Measurements from ENCODE around the gene NBR1.
A peak's percentile ranks its signal among the peaks of the same experiment; 100 is the strongest.
"Not testable (repeated sequence)": the region's sequence is repeated elsewhere in the genome, so short reads cannot be mapped to it uniquely, and the experiment has no call there.

The NBR1 gene

DNA sequence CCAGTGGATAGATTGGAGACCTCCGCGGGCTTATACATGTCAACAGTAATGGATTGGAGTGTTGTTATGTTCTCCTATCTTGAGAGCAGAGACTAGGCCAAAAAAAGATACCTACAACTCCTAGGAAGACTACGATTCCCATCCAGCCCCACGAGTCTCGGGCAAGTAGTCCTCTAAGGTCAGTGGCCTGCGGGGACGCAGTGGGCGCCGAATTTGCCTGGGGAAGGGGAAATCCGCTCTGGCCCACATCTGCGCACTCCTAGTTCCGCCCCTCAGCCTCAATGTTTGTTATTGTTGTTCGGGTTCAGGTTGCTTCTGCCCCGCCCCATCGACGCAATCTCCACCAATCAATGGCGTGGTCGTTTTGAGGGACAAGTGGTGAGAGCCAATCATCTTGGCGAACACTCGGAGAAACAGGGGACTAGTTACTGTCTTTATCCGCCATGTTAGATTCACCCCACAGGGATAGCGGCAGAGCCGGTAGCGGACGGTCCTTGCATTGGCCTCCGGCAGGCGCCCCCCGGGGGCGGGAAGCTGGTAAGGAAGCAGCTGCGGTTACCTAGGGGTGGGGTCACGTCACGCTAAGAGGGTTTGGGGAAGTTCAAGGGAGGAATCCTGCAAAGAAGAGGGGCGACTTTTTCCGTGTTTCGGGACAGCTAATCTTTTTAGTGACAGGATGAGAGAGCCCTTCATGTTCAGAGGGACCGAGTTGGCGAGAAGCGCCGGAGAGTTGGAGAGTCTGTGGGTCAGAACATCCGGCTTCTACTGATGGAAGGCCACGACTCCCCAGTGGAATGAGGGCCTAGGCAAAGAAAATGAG, at the start of gene NBR1:
TSS of gene NBR1 (plus strand) at position 449 of the 820 bp plus-strand sequence. CDS start 4,586 bp downstream, outside the sequence.
- peak; percentile 83 to 87 for DNase-seq (ENCODE audit: low read depth in 1 of 2, low spot score in 1 of 2)

- peak; percentile 78 to 83 for DNase-seq (ENCODE audit: low read depth in 1 of 2, low spot score in 1 of 2)
Measured at GRCh38 chr17:43125133-43125966, 45.7 kb upstream of the NBR1 start, which contains the start of gene BRCA1. BRCA1 (minus strand) TSS chr17:43125364; CDS start chr17:43124096, 1,268 bp downstream.

DNA sequence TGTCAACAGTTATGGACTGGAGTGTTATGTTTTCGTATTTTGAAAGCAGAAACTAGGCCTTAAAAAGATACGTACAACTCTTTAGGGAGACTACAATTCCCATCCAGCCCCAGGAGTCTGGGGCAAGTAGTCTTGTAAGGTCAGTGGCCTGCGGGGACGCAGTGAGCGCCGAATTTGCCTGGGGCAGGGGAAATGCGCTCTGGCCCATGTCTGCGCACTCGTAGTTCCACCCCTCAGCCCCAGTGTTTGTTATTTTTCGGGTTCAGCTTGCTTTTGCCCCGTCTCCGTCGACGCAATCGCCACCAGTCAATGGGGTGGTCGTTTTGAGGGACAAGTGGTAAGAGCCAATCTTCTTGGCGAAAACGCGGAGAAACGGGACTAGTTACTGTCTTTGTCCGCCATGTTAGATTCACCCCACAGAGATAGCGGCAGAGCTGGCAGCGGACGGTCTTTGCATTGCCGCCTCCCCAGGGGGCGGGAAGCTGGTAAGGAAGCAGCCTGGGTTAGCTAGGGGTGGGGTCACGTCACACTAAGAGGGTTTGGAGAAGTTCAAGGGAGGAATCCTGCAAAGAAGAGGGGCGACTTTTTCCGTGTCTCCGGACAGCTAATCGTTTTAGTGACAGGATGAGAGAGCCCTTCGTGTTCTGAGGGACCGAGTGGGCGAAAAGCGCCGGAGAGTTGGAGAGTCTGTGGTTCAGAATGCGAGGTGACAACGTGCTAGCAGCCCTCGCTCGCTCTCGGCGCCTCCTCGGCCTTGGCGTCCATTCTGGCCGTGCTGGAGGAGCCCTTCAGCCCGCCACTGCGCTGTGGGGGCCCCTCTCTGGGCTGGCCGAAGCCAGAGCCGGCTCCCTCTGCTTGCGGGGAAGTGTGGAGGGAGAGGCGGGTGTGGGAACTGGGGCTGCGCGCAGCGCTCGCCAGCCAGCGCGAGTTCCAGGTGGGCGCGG, 44.8 kb upstream of the NBR1 start:
- DNase-seq (ENCODE audit: low read depth in 1 of 2, low spot score in 1 of 2) = no peak

DNA sequence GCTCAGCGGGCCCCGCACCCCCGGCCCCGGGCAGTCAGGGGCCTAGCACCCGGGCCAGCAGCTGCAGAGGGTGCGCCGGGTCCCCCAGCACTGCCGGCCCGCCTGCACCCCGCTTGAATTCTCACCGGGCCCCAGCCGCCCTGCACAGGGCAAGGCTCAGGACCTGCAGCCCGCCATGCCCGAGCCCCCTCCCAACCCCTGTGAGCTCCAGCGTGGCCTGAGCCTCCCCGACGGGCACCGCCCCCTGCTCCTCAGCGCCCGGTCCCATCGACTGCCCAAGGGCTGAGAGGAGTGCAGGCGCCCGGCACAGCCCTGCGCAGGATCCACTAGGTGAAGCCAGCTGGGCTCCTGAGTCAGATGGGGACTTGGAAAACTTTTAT, 44.1 kb upstream of the NBR1 start:
- DNase-seq (ENCODE audit: low read depth in 1 of 2, low spot score in 1 of 2) = no peak

DNA sequence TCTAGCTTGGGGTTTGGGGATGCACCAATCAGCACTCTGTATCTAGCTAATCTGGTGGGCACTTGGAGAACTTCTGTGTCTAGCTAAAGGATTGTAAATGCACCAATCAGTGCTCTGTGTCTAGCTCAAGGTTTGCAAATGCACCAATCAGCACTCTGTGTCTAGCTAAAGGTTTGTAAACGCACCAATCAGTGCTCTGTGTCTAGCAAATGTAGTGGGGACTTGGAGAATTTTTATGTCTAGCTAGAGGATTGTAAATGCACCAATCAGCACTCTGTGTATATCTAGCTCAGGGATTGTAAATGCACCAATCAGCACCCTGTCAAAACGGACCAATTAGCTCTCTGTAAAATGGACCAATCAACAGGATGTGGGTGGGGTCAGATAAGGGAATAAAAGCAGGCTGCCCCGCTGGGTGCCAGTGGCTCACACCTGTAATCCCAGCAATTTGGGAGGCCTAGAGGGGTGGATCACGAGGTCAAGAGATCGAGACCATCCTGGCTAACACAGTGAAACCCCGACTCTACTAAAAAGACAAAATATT, 43.6 kb upstream of the NBR1 start:
- DNase-seq (ENCODE audit: low read depth in 1 of 2, low spot score in 1 of 2) = not testable (repeated sequence)

GRCh38 chr17:43129671-43130010, 41.4 kb upstream of the NBR1 start:
- DNase-seq (ENCODE audit: low read depth in 1 of 2, low spot score in 1 of 2) = no peak

DNA sequence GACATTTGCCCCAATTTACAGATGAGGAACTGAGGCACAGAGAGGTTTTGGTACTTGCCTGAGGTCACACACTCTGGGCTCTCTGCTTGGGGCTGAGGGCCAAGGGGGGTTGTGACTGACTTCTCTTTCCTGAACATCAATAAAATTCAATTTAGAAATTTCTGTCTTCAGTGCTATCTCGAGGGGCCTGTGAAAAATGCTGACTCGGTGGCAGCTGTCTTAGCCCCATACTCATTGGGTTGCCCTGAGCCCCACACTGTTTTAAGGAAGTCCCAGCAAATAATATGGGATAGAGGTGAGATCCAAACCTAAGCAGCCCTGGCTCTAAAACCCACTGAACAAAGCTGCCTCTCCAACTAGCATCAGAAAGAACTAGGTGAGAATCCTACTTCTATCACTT, 38.9 kb upstream of the NBR1 start:
- no peak for DNase-seq (ENCODE audit: low read depth in 1 of 2, low spot score in 1 of 2)

DNA sequence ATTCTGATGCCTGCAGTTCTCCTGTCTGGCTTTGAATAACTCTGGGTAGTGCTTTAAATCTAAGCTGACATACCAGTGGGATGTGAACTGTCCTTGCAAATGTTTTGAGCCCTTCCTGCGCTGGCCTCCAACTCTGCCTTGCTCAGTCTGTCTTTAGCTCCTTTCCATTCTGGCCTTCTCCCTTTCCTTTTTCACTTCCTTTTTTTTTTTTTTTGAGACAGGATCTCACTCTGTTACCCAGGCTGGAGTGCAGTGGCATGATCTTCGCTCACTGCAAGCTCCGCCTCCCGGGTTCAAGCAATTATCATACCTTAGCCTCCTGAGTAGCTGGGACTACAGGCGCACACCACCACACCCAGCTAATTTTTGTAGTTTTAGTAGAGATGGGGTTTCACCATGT, 37.6 kb upstream of the NBR1 start:
- DNase-seq (ENCODE audit: low read depth in 1 of 2, low spot score in 1 of 2) = not testable (repeated sequence)

DNA sequence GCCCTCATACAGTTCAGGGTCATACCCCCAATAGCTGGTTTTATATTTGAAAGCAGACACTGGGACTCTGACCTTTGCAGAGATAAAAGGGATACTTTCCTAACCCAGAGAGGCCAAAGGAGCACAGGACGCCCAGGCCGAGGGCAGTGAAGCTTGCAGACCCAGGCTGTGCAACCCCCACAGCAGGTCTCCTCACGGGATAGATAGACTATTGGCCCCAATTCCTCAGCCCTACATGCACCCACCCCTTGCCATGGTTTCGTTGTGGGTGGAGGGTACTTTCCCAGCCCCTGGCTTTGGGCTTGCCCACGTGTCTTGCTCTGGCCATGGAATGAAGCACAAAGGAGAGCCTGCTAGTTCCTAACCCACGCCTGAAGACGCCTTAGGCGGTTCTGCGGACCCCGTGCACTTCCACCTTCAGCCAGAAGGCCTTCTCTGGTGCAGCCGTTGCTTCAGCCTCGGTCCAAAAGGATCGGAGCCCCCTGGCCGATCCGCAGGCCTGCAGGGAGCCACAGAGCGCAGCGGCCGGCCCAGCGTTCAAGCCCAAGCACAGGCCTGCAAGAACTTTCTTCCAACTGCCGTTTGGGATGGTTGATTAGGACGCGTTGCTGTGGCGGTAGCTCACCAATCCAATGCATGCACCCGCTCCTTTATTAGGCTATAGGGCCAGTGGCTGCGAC, 36.1 kb upstream of the NBR1 start:
- DNase-seq (ENCODE audit: low read depth in 1 of 2, low spot score in 1 of 2) = no peak

GRCh38 chr17:43135454-43135819, 35.6 kb upstream of the NBR1 start:
- no peak for DNase-seq (ENCODE audit: low read depth in 1 of 2, low spot score in 1 of 2)

GRCh38 chr17:43136574-43136973, 34.4 kb upstream of the NBR1 start:
- DNase-seq (ENCODE audit: low read depth in 1 of 2, low spot score in 1 of 2) = not testable (repeated sequence)

DNA sequence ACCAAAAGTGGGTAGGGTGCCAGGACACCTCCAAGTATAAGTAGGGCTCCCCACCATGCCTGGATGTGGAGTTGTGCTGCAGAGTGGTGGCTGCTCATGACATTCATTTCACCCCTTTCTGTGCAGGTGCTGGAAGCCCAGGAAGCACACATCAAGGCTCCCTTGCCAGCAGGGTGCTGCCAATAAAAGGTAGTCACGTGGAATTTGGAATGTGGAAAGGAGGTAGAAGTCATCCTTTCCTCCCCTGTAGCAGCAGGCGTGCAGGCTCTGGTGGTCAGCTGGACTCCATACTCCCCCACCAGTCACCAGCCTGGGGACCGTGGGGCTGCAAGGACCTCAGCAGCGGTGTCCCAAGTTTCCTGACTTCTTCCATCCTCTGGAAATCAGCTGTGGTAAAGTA, 32.5 kb upstream of the NBR1 start:
- not testable (repeated sequence) for DNase-seq (ENCODE audit: low read depth in 1 of 2, low spot score in 1 of 2)

- no peak for DNase-seq (ENCODE audit: low read depth in 1 of 2, low spot score in 1 of 2)
Measured at GRCh38 chr17:43140396-43141332, 30.4 kb upstream of the NBR1 start.

GRCh38 chr17:43142153-43142552, 28.9 kb upstream of the NBR1 start:
- DNase-seq (ENCODE audit: low read depth in 1 of 2, low spot score in 1 of 2) = no peak

DNA sequence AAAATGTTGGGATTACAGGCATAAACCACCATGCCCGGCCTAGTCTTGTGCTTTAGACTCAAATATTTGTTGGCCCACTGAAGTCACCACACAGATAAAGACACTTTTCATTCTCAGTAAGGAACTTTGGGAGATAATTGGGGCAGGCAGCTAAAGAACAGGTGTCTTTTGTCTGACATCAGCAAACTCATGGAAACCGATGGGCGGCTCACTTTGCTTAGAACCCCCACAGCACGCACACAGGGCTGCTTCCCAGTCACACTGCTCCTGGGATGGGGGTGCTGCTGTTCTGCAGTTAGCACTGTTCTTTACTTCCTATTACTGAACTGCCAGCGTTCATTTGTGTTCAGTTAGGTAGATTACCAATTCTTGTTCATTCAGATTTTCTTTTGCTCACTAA, 27.8 kb upstream of the NBR1 start:
- DNase-seq (ENCODE audit: low read depth in 1 of 2, low spot score in 1 of 2) = no peak

- DNase-seq (ENCODE audit: low read depth in 1 of 2, low spot score in 1 of 2) = no peak
Measured at GRCh38 chr17:43146649-43147048, 24.4 kb upstream of the NBR1 start.

DNA sequence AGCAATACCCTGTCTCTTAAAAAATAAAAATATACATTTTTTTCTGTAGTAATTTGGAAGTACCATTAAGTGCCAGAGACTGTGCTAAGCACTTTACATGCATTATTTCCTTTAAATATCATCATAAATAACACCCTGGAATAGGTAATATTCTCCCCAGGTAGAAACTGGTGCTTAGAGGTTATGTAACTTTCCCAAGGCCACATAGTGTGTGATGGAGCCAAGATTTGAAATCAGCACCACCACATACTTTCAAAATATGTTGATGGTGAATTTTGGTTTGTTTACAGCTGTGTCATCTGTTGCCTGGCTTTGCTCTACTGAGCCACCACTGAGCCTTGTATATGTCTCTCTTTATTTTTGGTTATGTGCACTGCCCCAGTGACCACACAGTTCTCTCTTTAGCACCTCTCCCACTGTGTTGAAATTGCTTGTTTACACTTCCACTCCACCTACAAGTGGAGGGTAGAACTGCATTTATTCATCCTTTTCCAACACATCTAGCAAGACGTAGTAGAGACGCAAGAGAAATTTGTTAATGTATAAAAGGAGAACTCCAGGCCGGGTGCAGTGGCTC, 19.0 kb upstream of the NBR1 start:
- no peak for DNase-seq (ENCODE audit: low read depth in 1 of 2, low spot score in 1 of 2)

DNA sequence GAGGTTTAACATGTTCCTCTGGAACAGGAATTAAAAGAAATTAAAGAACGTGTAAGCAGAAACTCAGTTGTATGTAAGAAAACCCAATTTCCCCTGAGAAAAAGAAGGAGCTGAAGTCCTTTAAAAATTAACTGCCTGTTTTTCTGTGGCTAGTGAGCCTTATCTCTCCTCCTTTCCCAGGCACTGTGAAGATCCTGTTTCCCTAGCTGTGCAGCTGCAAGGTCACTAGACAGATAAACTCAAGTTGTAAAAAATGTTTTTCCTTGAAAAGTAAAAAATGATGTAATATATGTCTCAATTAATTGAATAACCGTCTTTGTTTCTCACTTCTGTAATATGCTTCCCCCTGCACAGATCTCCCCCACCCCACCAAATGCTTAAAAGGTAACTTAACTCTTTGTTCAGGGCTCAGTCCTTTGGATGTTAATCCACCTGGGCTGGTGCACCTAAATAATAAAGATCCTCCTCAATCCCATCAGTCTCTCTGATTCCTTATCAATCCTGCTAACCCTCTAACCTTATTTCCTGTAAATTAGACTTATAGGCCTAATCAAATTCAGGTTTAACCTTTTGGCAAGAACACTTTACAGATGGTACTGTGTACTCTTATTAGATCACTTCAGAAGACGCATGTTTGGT, 17.7 kb upstream of the NBR1 start:
- DNase-seq (ENCODE audit: low read depth in 1 of 2, low spot score in 1 of 2) = not testable (repeated sequence)
